ENCODE data around the gene TSBP1.

DNA sequence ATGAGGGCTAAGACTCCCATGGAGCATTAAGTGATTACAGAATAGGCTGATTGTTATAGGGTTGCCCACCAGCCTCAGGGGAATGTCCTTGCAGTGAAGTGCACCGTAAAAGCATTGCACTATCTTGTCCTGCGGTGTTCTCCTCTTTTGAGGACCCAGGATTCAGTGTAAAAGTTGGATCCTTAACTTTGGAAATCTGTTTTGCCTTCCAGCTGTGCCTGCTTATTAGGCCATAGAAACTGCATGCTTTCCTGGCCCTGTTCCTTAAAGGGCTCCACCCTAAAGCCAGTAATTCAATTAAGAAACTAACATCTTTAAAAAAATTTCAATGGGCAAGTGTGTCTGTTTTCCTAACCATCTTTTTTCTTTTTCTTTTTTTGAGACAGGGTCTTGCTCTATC, 122.4 kb downstream of the TSBP1 start:
- TF ChIP-seq, protein P1, sequence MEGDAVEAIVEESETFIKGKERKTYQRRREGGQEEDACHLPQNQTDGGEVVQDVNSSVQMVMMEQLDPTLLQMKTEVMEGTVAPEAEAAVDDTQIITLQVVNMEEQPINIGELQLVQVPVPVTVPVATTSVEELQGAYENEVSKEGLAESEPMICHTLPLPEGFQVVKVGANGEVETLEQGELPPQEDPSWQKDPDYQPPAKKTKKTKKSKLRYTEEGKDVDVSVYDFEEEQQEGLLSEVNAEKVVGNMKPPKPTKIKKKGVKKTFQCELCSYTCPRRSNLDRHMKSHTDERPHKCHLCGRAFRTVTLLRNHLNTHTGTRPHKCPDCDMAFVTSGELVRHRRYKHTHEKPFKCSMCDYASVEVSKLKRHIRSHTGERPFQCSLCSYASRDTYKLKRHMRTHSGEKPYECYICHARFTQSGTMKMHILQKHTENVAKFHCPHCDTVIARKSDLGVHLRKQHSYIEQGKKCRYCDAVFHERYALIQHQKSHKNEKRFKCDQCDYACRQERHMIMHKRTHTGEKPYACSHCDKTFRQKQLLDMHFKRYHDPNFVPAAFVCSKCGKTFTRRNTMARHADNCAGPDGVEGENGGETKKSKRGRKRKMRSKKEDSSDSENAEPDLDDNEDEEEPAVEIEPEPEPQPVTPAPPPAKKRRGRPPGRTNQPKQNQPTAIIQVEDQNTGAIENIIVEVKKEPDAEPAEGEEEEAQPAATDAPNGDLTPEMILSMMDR (IDR thresholded peaks at IDR 0.05; ENCODE audit: control extremely low read depth in 1 of 3, insufficient read depth in 1 of 3, low read depth in 1 of 3, low read length in 3 of 3) = no peak
- no peak for TF ChIP-seq SAP30 (IDR thresholded peaks at IDR 0.05; ENCODE audit: insufficient read depth, insufficient replicate concordance, low read length)
- no peak for TF ChIP-seq JUND (IDR thresholded peaks at IDR 0.05; ENCODE audit: low read length)
- TF ChIP-seq FOSL1 (IDR thresholded peaks at IDR 0.05; ENCODE audit: insufficient read depth, low read depth, low read length) = no peak
- TF ChIP-seq SIN3A (conservative IDR thresholded peaks at IDR 0.05 in 1 of 2, IDR thresholded peaks at IDR 0.05 in 1 of 2; ENCODE audit: low read depth in 1 of 2, low read length in 2 of 2) = no peak
- no peak for TF ChIP-seq EZH2 (IDR thresholded peaks at IDR 0.05; ENCODE audit: low read depth, low read length, severe bottlenecking)
- no peak for TF ChIP-seq JUN (IDR thresholded peaks at IDR 0.05; ENCODE audit: low read depth, low read length)
- no peak for TF ChIP-seq ATF3 (IDR thresholded peaks at IDR 0.05; ENCODE audit: insufficient read depth, low read depth, low read length)
- TF ChIP-seq GABPA (IDR thresholded peaks at IDR 0.05; ENCODE audit: borderline replicate concordance, insufficient read depth, low read length) = no peak
- TF ChIP-seq SP1 (IDR thresholded peaks at IDR 0.05; ENCODE audit: low read depth, low read length) = no peak
- no peak for TF ChIP-seq RNF2 (IDR thresholded peaks at IDR 0.05; ENCODE audit: borderline replicate concordance, low read depth, low read length, missing control alignments, poor library complexity, severe bottlenecking)
- TF ChIP-seq HDAC2 (IDR thresholded peaks at IDR 0.05; ENCODE audit: borderline replicate concordance in 1 of 2, low read depth in 2 of 2, low read length in 2 of 2) = no peak
- TF ChIP-seq POLR2AphosphoS5 (IDR thresholded peaks at IDR 0.05; ENCODE audit: low read depth, low read length) = no peak
